ENCODE measurements around the gene DBX1. TPM values are rescaled to one million over a fixed set of nuclear protein-coding genes. Genes with fewer than 3 reads are reported as not detected.

DBX1 gene
- total RNA-seq, 8 experiments from 2014 or later, result 0.16 to 1.4 TPM; not detected in 6

DNA sequence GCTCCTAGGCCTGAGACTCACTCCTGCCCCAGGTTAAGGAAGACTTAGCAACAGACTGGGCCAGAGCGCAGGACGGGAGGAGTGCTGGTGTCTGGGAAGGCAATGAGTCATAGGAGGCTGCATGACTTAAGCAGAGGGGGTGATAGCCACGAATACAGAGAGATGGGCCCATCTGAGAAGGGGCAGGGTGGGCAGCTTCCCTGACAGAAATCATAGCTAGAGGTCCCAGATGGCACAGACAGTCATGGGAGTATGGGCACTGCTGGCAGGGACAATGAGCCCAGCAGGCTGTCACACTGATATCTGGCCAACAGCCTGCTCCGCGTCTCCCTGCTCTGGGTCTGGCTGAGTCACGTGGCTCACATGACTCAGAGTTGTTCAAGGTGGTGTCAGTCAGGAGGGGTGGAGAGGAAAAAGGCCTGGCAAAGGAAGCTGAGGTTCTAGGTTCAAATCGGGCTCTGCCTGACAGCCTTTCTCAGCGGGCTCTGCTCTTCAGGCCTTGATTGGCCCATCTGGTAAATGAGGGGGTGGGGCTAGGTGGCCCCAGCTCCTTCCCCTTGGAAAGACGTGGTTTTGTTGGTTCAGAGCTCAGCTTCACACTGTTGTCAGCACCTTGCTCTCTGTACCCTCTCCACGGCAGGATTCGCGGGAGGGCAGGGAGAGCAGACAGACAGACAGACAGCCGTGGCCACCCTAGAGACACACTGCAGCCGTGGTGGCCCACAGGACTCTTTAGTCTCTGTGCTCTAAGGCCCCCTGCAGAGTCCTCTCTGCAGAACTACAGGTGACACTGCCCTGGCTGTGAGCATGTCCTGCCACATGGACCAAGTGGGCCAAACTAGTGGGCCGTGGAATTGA, 47.8 kb downstream of the DBX1 start:
- peak overlapping the region in 1 of 2 donors; percentile 68 for H3K27ac ChIP-seq
- whole genome bisulfite sequencing, 10 experiments, result 0 to 84% (median 4%) methylated on average over 1 to 5 of the region's 15 CpGs; no CpG with 5 or more reads in 5 of the 10 experiments
- no peaks in the 10 kb centered on the region for H3K4me1 ChIP-seq (replicated peaks in 1 of 2)
- H3K4me3 ChIP-seq, result no peak overlapping the region
- in situ Hi-C loops (cut with MboI; ENCODE audit: low pct_unique_long_range_greater_than_20kb in 2 of 9, low sequenced_read_pairs in 9 of 9, unreplicated experiment in 9 of 9), result loop anchor here in 3 of 9 experiments (10.0 to 25.0 kb wide), 2 partner anchors 150 to 158 kb away; no protein-coding TSS in a partner anchor
- ATAC-seq (replicated peaks in 6 of 8), result peak; percentile 87 to 95 (median 90)

GRCh38 chr11:20111871-20112270, 48.4 kb downstream of the DBX1 start:
- peak in 4 of 8 experiments; percentile 2 to 7 (median 4) for ATAC-seq (replicated peaks in 6 of 8)
- Histone ChIP-seq H3K4me3 (no peak overlapping the region), H3K27ac (peak overlapping the region in 1 of 2 donors; percentile 68), H3K4me1 (replicated peaks in 1 of 2) (no peaks in the 10 kb centered on the region)
- in situ Hi-C loops (cut with MboI; ENCODE audit: low pct_unique_long_range_greater_than_20kb in 2 of 9, low sequenced_read_pairs in 9 of 9, unreplicated experiment in 9 of 9), result loop anchor here in 3 of 9 experiments (10.0 to 25.0 kb wide), 2 partner anchors 150 to 157 kb away; no protein-coding TSS in a partner anchor
- 0 to 89% (median 50%) methylated on average over 1 of the region's 1 CpG; no CpG with 5 or more reads in 6 of the 10 experiments for WGBS, 10 experiments

GRCh38 chr11:20110908-20111669, 49.2 kb downstream of the DBX1 start:
- ATAC-seq (replicated peaks in 6 of 8), result peak; percentile 17 to 64 (median 50)
- Histone ChIP-seq H3K4me3 (no peak overlapping the region), H3K4me1 (replicated peaks in 1 of 2) (no peaks in the 10 kb centered on the region), H3K27ac (no peak overlapping the region)
- in situ Hi-C loops (cut with MboI; ENCODE audit: low pct_unique_long_range_greater_than_20kb in 2 of 9, low sequenced_read_pairs in 9 of 9, unreplicated experiment in 9 of 9), result loop anchor here in 3 of 9 experiments (10.0 to 25.0 kb wide), 2 partner anchors 149 to 156 kb away; no protein-coding TSS in a partner anchor
- 10 to 100% (median 66%) methylated on average over 1 to 5 of the region's 8 CpGs; no CpG with 5 or more reads in 4 of the 10 experiments for WGBS, 10 experiments

- no peak for ATAC-seq (replicated peaks in 6 of 8)
- in situ Hi-C loops (cut with MboI; ENCODE audit: low pct_unique_long_range_greater_than_20kb in 2 of 9, low sequenced_read_pairs in 9 of 9, unreplicated experiment in 9 of 9), result loop anchor here in 3 of 9 experiments (10.0 to 25.0 kb wide), 2 partner anchors 148 to 155 kb away; no protein-coding TSS in a partner anchor
- Histone ChIP-seq H3K4me3 (no peak overlapping the region), H3K27ac (no peak overlapping the region), H3K4me1 (replicated peaks in 1 of 2) (no peaks in the 10 kb centered on the region)
- WGBS, 10 experiments, result 92 to 100% (median 100%) methylated on average over 1 to 2 of the region's 9 CpGs; no CpG with 5 or more reads in 5 of the 10 experiments
Observed at GRCh38 chr11:20109731-20110445, 50.4 kb downstream of the DBX1 start.

Other genes starting within 250 kb of the DBX1 start
- gene HTATIP2, start 203.2 kb upstream of the DBX1 start, total RNA-seq, result 10 to 100 TPM in 2 of 8 experiments, 1 to 10 TPM in 5, under 1 TPM in 1; 0.98 to 75.4 (median 3.2) TPM
- gene PRMT3, start 227.2 kb upstream of the DBX1 start, total RNA-seq, result 10 to 100 TPM; 12.6 to 35.1 (median 17.1) TPM